HCEC 1CT (cell line): ENCODE data around the gene MAML1.

Source experiments
- DNase-seq: peaks from one replicate; pipeline ENCODE4 v3.0.0-alpha.2; 2017

Gene MAML1

DNA sequence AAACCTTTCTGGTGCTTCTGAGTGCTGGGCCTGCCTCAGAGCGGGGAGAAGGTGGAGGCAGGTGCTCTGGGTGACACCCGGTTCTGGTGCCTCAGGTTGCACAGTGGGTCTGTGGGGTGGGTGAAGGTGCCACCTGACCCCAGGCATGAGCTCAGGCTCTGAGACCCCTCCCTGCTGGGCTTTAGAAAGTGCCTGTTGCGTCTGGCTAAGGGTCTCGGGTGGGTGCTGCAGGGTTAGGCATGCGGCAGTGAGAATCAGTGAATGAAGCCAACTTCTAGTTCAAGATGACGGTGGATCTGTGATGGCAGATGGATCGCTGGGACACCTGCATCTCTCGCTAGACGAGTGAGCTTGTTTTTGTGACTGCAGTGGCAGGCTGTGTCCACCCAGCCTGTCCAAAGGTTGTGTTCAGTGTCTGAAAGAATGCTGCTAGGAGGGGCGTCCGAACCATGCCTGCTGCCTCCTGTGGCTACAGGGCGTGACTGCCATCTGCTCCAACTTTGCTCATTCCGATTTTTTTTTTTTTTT is 93.1 kb downstream of the MAML1 start:
- no peak for DNase-seq
